T-cell (primary cell): ENCODE results near the gene DDRGK1. TPM values are rescaled to one million over a fixed set of nuclear protein-coding genes. Genes with fewer than 3 reads are reported as not detected.
A peak's percentile ranks its signal among the peaks of the same experiment; 100 is the strongest.

Source experiments
- ATAC-seq, 4 experiments: fragments of 200-7000 bp in 3 of 4; fragments of 150-1000 bp in 1 of 4; cut with Tn5 transposase; replicated peaks in 1 of 4; 1 replicate in 3 of 4; 2 replicates in 1 of 4; pipeline ENCODE4 v1.10.0; 2021; ENCODE audit warnings: moderate library complexity in 3 of 4, mild to moderate bottlenecking in 2 of 4, moderate number of reproducible peaks in 1 of 4
- CTCF ChIA-PET, 2 donors: fragments of 300-600 bp; sonication (Branson Sonifier 250); formaldehyde crosslinking; loops; one replicate each; lab custom pipeline; 2022; ENCODE audit warnings: antibody characterized with exemption in 2 of 2; lab: Charles Lee
- POLR2A ChIA-PET, 2 donors: fragments of 300-600 bp; sonication (Branson Sonifier 250); formaldehyde crosslinking; loops; one replicate each; lab custom pipeline; 2022; ENCODE audit warnings: antibody characterized with exemption in 2 of 2; lab: Charles Lee
- DNase-seq, 35 experiments: peaks; one replicate each; pipeline versions ENCODE4 v3.0.0 to v3.0.0-alpha.2; 2013 to 2023
- H3K27ac ChIP-seq: one replicate; pipeline ENCODE4 v1.5.1; 2013; ENCODE audit warnings: low read length
- H3K27me3 ChIP-seq, 2 experiments: replicated peaks in 1 of 2; 1 replicate in 1 of 2; 2 replicates in 1 of 2; pipeline versions ENCODE4 v1.6.1 to v1.7.0; 2013; ENCODE audit warnings: low read length in 1 of 2, mixed read lengths in 1 of 2; ENCODE audit not compliant: control insufficient read depth in 2 of 2, insufficient read depth in 2 of 2; ENCODE audit errors: extremely low read depth in 1 of 2
- H3K36me3 ChIP-seq, 2 donors: 1 replicate in 1 of 2; 2 replicates in 1 of 2; pipeline versions ENCODE4 v1.6.1 to v1.7.0; 2013; ENCODE audit warnings: low read length in 1 of 2; ENCODE audit not compliant: control insufficient read depth in 2 of 2, insufficient read depth in 1 of 2; ENCODE audit errors: extremely low read depth in 1 of 2
- H3K4me1 ChIP-seq, 2 experiments: 1 replicate in 1 of 2; 2 replicates in 1 of 2; pipeline versions ENCODE4 v1.6.1 to v1.7.0; 2013; ENCODE audit warnings: low read length in 2 of 2, mixed read lengths in 1 of 2; ENCODE audit not compliant: insufficient read depth in 2 of 2, control insufficient read depth in 1 of 2; ENCODE audit errors: extremely low read depth in 1 of 2
- H3K4me3 ChIP-seq, 2 donors: 1 replicate in 1 of 2; 2 replicates in 1 of 2; pipeline versions ENCODE4 v1.5.1 to v1.7.0; 2013; ENCODE audit warnings: mild to moderate bottlenecking in 2 of 2, low read length in 1 of 2, moderate library complexity in 1 of 2; ENCODE audit not compliant: control insufficient read depth in 1 of 2; ENCODE audit errors: extremely low read depth in 1 of 2
- H3K9me3 ChIP-seq: 2 replicates; pipeline ENCODE4 v1.7.0; 2013
- H3K27ac Mint-ChIP-seq, 2 donors: one replicate each; pipeline ENCODE4 v1.8.0; 2020 to 2021; ENCODE audit warnings: mild to moderate bottlenecking in 2 of 2, mixed read lengths in 2 of 2
- H3K27me3 Mint-ChIP-seq, 2 donors: one replicate each; pipeline ENCODE4 v1.8.0; 2021 to 2022; ENCODE audit warnings: mixed read lengths in 2 of 2
- H3K36me3 Mint-ChIP-seq: one replicate; pipeline ENCODE4 v1.8.0; 2021; ENCODE audit warnings: mixed read lengths
- H3K4me1 Mint-ChIP-seq, 3 donors: one replicate each; pipeline ENCODE4 v1.8.0; 2020 to 2022; ENCODE audit warnings: mixed read lengths in 3 of 3, mild to moderate bottlenecking in 1 of 3
- H3K4me3 Mint-ChIP-seq, 3 donors: one replicate each; pipeline ENCODE4 v1.8.0; 2020 to 2022; ENCODE audit warnings: mild to moderate bottlenecking in 3 of 3, mixed read lengths in 3 of 3, moderate library complexity in 3 of 3
- H3K9me3 Mint-ChIP-seq, 3 donors: one replicate each; pipeline ENCODE4 v1.8.0; 2020 to 2022; ENCODE audit warnings: mixed read lengths in 3 of 3
- WGBS: methylation state at CpG from one replicate; pipeline ENCODE4 v1.1.5; 2013; ENCODE audit warnings: missing lambda C conversion rate; ENCODE audit not compliant: insufficient coverage; 5-methylcytosine and 5-hydroxymethylcytosine counted together
- total RNA-seq, 35 experiments: library from RNA in 6 of 35; stranded (reverse) in 6 of 35; fragments of 120-200 nt in 1 of 35; gene quantifications; one replicate each; pipeline versions ENCODE4 v1.2.1 to v1.2.4 and lab custom pipeline; 2013 to 2026

DDRGK1 gene
- total RNA-seq, 5 donors from 2014 or later (not counting 1 experiment from before 2014, with no cell fraction given) = 44.6 to 76.3 (median 68.2) TPM

DNA sequence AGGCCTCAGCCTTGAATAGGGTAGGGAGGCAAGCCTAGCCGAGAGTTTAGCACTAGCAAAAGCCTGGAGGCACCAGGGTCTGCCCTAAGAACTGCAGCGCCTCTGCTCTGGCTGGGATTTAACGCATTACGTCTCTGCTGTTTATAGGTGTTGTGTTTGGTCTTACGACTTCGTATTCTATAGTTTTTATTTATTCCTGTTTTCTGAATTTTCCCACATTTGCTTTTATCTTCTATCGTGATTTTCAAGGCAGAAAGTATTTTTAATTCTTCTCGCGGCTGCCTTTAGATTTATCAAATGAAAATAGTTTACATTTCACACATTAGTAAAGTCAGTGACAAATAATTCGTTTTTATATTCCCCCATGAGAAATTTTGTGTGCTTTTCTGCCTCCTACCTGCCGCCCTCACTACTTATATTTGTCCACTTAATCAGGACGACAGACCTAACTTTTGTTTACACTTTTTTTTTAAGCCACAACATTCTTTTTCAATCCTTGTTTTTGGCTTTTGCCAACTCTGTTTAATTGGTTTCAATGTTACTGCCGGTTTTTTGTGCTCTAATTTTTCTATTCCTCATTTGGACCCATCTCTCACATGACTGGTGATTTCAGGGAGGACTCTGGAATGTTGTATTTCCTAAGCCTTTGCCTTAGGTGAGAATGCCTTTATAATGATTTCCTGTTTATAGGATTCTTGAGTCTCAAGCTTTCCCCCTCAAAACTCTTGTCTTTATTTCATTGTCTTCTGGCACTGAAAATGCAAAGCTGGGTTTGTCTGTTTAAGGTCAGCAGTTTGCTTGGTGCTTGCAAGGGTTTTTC is 29.8 kb downstream of the DDRGK1 start:
- H3K27ac ChIP-seq = no peak overlapping the region
- H3K9me3 ChIP-seq = no peaks in the 10 kb centered on the region
- Mint-ChIP-seq H3K27ac (no peak overlapping the region), H3K4me1 (peaks cover 14 to 20% (median 19%) of the 10 kb centered on the region in 3 donors), H3K36me3 (no peaks in the 10 kb centered on the region), H3K27me3 (peaks cover 0 to 19% of the 10 kb centered on the region in 2 donors), H3K9me3 (no peaks in the 10 kb centered on the region), H3K4me3 (peak overlapping the region; percentile 78 to 84 (median 80))
- POLR2A ChIA-PET = interaction anchor here in 1 of 2 donors (0.5 kb wide), 1 partner anchor 48 kb away, joined by 3 read pairs; no protein-coding TSS in a partner anchor
- peaks cover 2 to 29% of the 10 kb centered on the region in 2 experiments for H3K27me3 ChIP-seq
- peak overlapping the region; percentile 75 to 91 for H3K4me3 ChIP-seq
- H3K36me3 ChIP-seq = no peaks in the 10 kb centered on the region
- 28% methylated on average over 2 of the region's 13 CpGs for WGBS
- peaks cover 2 to 21% of the 10 kb centered on the region in 2 experiments for H3K4me1 ChIP-seq
- CTCF ChIA-PET = no interaction called here
- ATAC-seq (no peak), DNase-seq (no peak)

DNA sequence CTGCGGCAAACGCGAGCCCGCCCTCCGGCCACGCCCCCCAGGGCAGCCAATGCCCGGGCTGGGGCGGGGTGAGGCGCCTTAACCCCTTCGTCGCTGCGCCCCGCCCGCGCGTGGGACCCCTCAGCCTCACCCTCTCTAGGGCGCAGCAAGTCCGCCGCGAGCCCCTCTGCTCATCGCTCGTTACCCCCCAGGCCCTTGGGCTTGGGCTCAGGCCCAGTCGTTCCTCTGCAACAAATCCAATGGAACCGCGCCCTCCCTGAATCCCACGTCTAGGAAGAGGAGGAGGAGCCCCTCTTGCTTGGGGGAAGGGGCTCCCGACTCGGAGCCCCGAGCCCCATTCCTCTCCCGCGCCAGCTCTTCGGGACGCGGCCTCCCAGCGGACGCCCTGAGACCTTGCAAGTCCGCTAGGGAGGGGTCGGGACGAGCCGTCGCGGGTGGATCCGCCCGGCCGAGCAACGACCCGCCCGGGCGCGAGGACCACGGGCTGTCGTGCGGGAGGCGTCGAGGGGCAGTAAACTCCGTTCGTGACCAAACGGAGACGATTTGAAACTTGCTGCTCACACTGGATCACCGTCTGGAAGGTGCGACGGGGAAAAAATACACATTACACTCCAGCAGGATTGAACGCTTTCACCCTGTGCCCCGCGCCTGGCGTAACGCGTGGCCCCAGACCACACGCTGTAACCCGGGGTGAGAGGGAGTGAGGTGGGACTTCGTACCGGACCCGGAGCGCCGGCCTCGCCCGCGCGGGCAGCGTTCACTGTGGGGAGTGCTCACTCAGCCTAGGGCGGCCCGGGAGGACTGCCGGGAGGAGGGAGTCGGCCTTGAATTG is 30.7 kb downstream of the DDRGK1 start:
- peak in 34 of 35 experiments; percentile 14 to 96 (median 89) for DNase-seq
- no peak overlapping the region for H3K27ac ChIP-seq
- H3K9me3 ChIP-seq = no peaks in the 10 kb centered on the region
- peak overlapping the region; percentile 78 to 84 (median 80) for H3K4me3 Mint-ChIP-seq
- H3K9me3 Mint-ChIP-seq = no peaks in the 10 kb centered on the region
- H3K27me3 ChIP-seq = peaks cover 5 to 35% of the 10 kb centered on the region in 2 experiments
- peaks cover 3% of the 10 kb centered on the region for H3K36me3 Mint-ChIP-seq
- H3K4me1 ChIP-seq = peaks cover 2 to 21% of the 10 kb centered on the region in 2 experiments
- H3K36me3 ChIP-seq = no peaks in the 10 kb centered on the region
- 3% methylated on average over 55 of the region's 84 CpGs for WGBS
- peaks cover 0 to 25% of the 10 kb centered on the region in 2 donors for H3K27me3 Mint-ChIP-seq
- H3K4me3 ChIP-seq = peak overlapping the region; percentile 75 to 91
- ChIA-PET CTCF (no interaction called here), POLR2A (no interaction called here)
- ATAC-seq = peak; percentile 17 to 92 (median 30)
- peaks cover 15 to 21% (median 19%) of the 10 kb centered on the region in 3 donors for H3K4me1 Mint-ChIP-seq
- peak overlapping the region in 1 of 2 donors; percentile 48 for H3K27ac Mint-ChIP-seq

DNA sequence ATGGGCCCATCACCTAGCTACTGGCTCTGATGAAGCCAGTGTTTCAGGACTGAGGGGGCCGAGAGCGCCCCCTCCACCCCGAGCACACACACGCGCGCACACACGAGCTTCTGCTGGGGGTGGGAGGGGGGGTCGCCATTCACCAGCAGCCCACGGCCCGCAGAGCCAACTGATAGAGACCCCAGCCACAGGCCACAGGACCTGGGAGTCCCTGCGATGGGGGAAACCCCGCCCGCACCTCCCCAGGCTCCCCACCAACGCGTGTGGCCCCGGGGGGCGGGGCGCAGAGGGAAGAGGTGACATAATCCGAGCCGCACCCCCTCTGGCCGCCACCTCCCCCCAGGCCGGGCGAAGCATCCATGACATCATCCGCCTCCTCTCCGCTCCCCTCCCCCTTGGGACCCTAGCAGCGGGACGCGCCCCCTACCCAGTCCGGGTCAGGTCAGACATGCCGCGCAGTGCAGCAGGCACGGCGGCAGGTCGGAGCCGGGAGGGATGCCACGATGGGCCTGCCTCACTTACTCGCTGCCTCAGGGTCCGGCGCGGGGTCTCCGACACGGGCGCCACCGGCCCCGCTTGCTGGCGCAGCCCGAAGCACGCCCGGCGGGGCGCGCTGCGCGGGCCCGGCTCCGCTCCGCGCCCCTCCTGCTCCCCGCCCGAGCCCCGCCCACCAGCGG is 31.4 kb downstream of the DDRGK1 start, which contains the start of gene LZTS3:
LZTS3 (minus strand) TSS at position 617 of the 677 bp plus-strand sequence. CDS start 6,386 bp downstream, outside the sequence.
- Mint-ChIP-seq H3K4me3 (peak within 1 kb of the TSS; percentile 78 to 86 (median 80)), H3K27me3 (peaks cover 6 to 31% of the 10 kb centered on the region in 2 donors), H3K4me1 (peaks cover 21 to 27% (median 25%) of the 10 kb centered on the region in 3 donors), H3K9me3 (no peaks in the 10 kb centered on the region), H3K27ac (peak within 1 kb of the TSS; percentile 48 to 81), H3K36me3 (peaks cover 3% of the 10 kb centered on the region)
- Histone ChIP-seq H3K9me3 (no peaks in the 10 kb centered on the region), H3K4me3 (peak within 1 kb of the TSS; percentile 75 to 91), H3K27ac (peak within 1 kb of the TSS; percentile 85), H3K4me1 (peaks cover 2 to 26% of the 10 kb centered on the region in 2 experiments), H3K27me3 (peaks cover 5 to 42% of the 10 kb centered on the region in 2 experiments), H3K36me3 (no peaks in the 10 kb centered on the region)
- DNase-seq = peak; percentile 52 to 95 (median 91)
- peak; percentile 78 to 95 (median 88) for ATAC-seq
- WGBS = 0% methylated on average over 52 of the region's 62 CpGs
- CTCF ChIA-PET = interaction anchor here (0.6 to 0.7 kb wide), 3 partner anchors 9 to 58 kb away, joined by 4 read pairs; no protein-coding TSS in a partner anchor
- POLR2A ChIA-PET = interaction anchor here in 1 of 2 donors (0.6 to 0.7 kb wide), 2 partner anchors 12 to 119 kb away, joined by 3 to 6 read pairs; no protein-coding TSS in a partner anchor

DNA sequence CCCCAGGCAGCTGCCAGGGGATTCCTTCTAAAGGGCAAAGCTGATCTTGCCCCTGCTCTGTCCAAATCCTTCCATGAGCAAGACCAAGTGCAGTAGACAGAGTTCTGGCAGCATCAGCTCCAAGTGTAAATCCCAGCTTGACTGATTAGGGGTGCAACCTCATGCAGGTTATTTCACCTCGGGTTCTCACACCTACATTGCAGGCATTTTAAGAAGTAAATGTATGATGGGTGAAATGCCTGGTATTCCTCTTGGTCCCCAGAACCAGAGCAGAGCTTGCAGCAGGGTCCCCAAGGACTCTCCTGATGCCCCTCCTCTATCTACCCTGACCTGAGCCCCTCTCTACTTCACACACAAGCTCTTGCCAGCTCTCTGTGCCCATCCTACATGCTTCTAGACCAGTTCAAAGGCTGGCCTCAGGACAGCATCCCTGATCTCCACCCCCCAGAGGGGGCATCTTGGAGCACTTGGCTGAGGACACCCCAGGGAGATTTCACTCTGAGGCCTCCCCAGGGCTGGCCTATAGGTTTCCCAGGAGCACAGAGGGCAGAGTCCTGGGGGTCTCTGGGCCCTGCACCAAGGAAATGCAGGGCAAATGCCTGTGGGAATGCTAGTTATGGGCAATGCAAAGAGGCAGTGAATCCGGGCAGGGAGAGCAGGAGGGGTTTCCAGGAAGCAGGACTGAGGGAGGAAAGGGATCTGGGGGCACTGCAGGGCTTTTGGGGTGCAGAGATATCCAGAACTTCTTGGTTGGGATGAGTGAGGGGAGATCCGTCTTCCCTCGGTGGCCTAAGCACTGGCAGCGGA is 32.2 kb downstream of the DDRGK1 start:
- Histone ChIP-seq H3K9me3 (no peaks in the 10 kb centered on the region), H3K27ac (no peak overlapping the region), H3K27me3 (peaks cover 5 to 50% of the 10 kb centered on the region in 2 experiments), H3K4me3 (peak overlapping the region; percentile 52 to 91), H3K4me1 (peaks cover 2 to 33% of the 10 kb centered on the region in 2 experiments), H3K36me3 (no peaks in the 10 kb centered on the region)
- CTCF ChIA-PET = interaction anchor here (0.6 to 0.7 kb wide), 3 partner anchors 8 to 57 kb away, joined by 4 read pairs; no protein-coding TSS in a partner anchor
- WGBS = 43% methylated on average over 1 of the region's 5 CpGs
- POLR2A ChIA-PET = interaction anchor here in 1 of 2 donors (0.5 to 0.7 kb wide), 3 partner anchors 11 to 118 kb away, joined by 3 to 7 read pairs (median 6); no protein-coding TSS in a partner anchor
- peak overlapping the region; percentile 77 to 86 (median 80) for H3K4me3 Mint-ChIP-seq
- peaks cover 6 to 35% of the 10 kb centered on the region in 2 donors for H3K27me3 Mint-ChIP-seq
- no peaks in the 10 kb centered on the region for H3K9me3 Mint-ChIP-seq
- peaks cover 23 to 28% (median 27%) of the 10 kb centered on the region in 3 donors for H3K4me1 Mint-ChIP-seq
- DNase-seq = no peak
- no peak for ATAC-seq
- peak overlapping the region in 1 of 2 donors; percentile 81 for H3K27ac Mint-ChIP-seq
- peaks cover 3% of the 10 kb centered on the region for H3K36me3 Mint-ChIP-seq

DNA sequence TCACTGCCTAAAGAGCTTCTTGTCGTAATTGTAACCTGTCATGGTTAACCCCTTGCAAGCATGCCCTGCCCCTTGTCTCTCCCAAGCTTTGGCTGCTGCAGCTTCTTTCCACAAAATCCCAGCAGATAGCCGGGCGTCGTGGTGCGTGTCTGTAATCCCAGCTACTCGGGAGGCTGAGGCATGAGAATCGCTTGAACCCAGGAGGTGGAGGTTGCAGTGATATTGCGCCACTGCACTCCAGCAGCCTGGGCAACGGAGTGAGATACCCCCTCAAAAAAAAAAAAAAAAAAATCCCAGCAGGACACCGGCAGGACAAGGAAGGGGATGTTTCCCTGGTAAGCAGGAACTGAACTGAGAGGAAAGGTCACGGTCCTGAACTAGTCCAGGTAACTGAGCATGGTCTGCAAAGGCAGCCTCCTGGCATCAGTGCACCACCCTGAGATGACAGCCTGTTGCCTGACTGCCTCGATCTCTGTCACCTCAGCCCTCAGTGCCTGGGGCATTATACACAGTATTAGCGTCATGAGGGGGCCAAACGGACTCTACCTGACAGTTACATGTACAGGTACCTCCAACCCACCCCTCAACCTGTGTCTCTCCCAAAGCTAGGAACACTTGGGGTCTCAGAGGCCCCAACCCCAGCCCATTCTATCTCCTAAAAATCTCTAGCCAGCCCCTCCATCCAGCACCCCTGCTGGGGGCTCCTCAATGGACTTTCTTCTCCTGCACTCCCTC is 32.9 kb downstream of the DDRGK1 start:
- DNase-seq (no peak), ATAC-seq (no peak)
- H3K4me3 ChIP-seq = no peak overlapping the region
- H3K4me1 ChIP-seq = peaks cover 2 to 33% of the 10 kb centered on the region in 2 experiments
- H3K36me3 ChIP-seq = no peaks in the 10 kb centered on the region
- ChIA-PET CTCF (interaction anchor here in 1 of 2 donors (0.7 kb wide), 1 partner anchor 13 kb away, joined by 9 read pairs; no protein-coding TSS in a partner anchor), POLR2A (interaction anchor here (0.5 kb wide), 2 partner anchors 29 to 102 kb away, joined by 7 to 11 read pairs; no protein-coding TSS in a partner anchor)
- WGBS = 92% methylated on average over 8 of the region's 14 CpGs
- Mint-ChIP-seq H3K27ac (no peak overlapping the region), H3K27me3 (peaks cover 6 to 38% of the 10 kb centered on the region in 2 donors), H3K9me3 (no peaks in the 10 kb centered on the region), H3K4me1 (peaks cover 23 to 28% (median 27%) of the 10 kb centered on the region in 3 donors), H3K36me3 (peaks cover 3% of the 10 kb centered on the region), H3K4me3 (peak overlapping the region; percentile 77 to 86 (median 80))
- peaks cover 5 to 58% of the 10 kb centered on the region in 2 experiments for H3K27me3 ChIP-seq
- H3K27ac ChIP-seq = no peak overlapping the region
- H3K9me3 ChIP-seq = no peaks in the 10 kb centered on the region
